Activated CD8-positive, alpha-beta T cell treated with anti-CD3 and anti-CD28 coated beads, Interleukin-2, amount 10 ng/mL, durations not matched to agents 7 days and 5 days (primary cell): ENCODE data around the gene MYL9. TPM values are rescaled to one million over a fixed set of nuclear protein-coding genes. Genes with fewer than 3 reads are reported as not detected.

Experiments used
- ATAC-seq: fragments of 150-1000 bp; cut with Tn5 transposase; one replicate; pipeline ENCODE4 v1.10.0; 2021; ENCODE audit warnings: moderate library complexity
- CTCF ChIA-PET: fragments of 350-600 bp; sonication (Branson Sonifier 250); formaldehyde crosslinking; loops from one replicate; lab custom pipeline; 2021; ENCODE audit warnings: antibody characterized with exemption; lab: Charles Lee
- POLR2A ChIA-PET: fragments of 350-600 bp; sonication (Branson Sonifier 250); formaldehyde crosslinking; loops from one replicate; lab custom pipeline; 2021; ENCODE audit warnings: antibody characterized with exemption; lab: Charles Lee
- DNase-seq: peaks from one replicate; pipeline ENCODE4 v3.0.0-alpha.2; 2020
- H3K27ac Mint-ChIP-seq: one replicate; pipeline ENCODE4 v1.8.0; 2021; ENCODE audit warnings: mild to moderate bottlenecking, mixed read lengths
- H3K27me3 Mint-ChIP-seq: one replicate; pipeline ENCODE4 v1.8.0; 2021; ENCODE audit warnings: low read depth, mixed read lengths
- H3K36me3 Mint-ChIP-seq: one replicate; pipeline ENCODE4 v1.8.0; 2021; ENCODE audit warnings: low read depth, mixed read lengths
- H3K4me1 Mint-ChIP-seq: one replicate; pipeline ENCODE4 v1.8.0; 2021; ENCODE audit warnings: low read depth, mixed read lengths
- H3K4me3 Mint-ChIP-seq: one replicate; pipeline ENCODE4 v1.8.0; 2021; ENCODE audit warnings: mild to moderate bottlenecking, mixed read lengths
- H3K9me3 Mint-ChIP-seq: one replicate; pipeline ENCODE4 v1.8.0; 2022; ENCODE audit warnings: mixed read lengths; ENCODE audit not compliant: insufficient read depth
- total RNA-seq, 2 experiments: library from RNA; stranded (reverse); gene quantifications; one replicate each; pipeline ENCODE4 v1.2.3, GENCODE V29; 2021

The MYL9 gene
- total RNA-seq, 2 experiments from 2014 or later, result 0.18 to 0.31 TPM

GRCh38 chr20:36543184-36544133 lies 2.1 kb downstream of the MYL9 start:
- Mint-ChIP-seq H3K27ac (no peak overlapping the region), H3K27me3 (no peaks in the 10 kb centered on the region), H3K9me3 (no peaks in the 10 kb centered on the region), H3K4me1 (peaks cover 4% of the 10 kb centered on the region), H3K4me3 (no peak overlapping the region), H3K36me3 (no peaks in the 10 kb centered on the region)
- CTCF ChIA-PET, result interaction anchor here (1.4 kb wide), 1 partner anchor 52 kb away, joined by 3 read pairs; no protein-coding TSS in a partner anchor
- POLR2A ChIA-PET, result no interaction called here
- DNase-seq (no peak), ATAC-seq (no peak)

GRCh38 chr20:36544134-36545018 lies 3.1 kb downstream of the MYL9 start:
- ChIA-PET CTCF (interaction anchor here (1.4 kb wide), 1 partner anchor 52 kb away, joined by 3 read pairs; no protein-coding TSS in a partner anchor), POLR2A (no interaction called here)

GRCh38 chr20:36546111-36546736 lies 4.9 kb downstream of the MYL9 start:
- no peak overlapping the region for H3K27ac Mint-ChIP-seq
- DNase-seq (no peak), ATAC-seq (no peak)
- no peaks in the 10 kb centered on the region for H3K27me3 Mint-ChIP-seq
- no peaks in the 10 kb centered on the region for H3K36me3 Mint-ChIP-seq
- ChIA-PET POLR2A (no interaction called here), CTCF (no interaction called here)
- no peak overlapping the region for H3K4me3 Mint-ChIP-seq
- H3K9me3 Mint-ChIP-seq, result no peaks in the 10 kb centered on the region
- H3K4me1 Mint-ChIP-seq, result peaks cover 4% of the 10 kb centered on the region

More at GRCh38 chr20:36544134-36545018, 3.1 kb downstream of the MYL9 start:
- ATAC-seq, result no peak
- Mint-ChIP-seq H3K27ac (no peak overlapping the region), H3K9me3 (no peaks in the 10 kb centered on the region), H3K4me1 (peaks cover 4% of the 10 kb centered on the region), H3K36me3 (no peaks in the 10 kb centered on the region), H3K27me3 (no peaks in the 10 kb centered on the region), H3K4me3 (no peak overlapping the region)
- DNase-seq, result no peak

- ATAC-seq, result no peak
- H3K9me3 Mint-ChIP-seq, result no peaks in the 10 kb centered on the region
- ChIA-PET POLR2A (interaction anchor here (0.7 kb wide), 1 partner anchor 47 kb away, joined by 3 read pairs; no protein-coding TSS in a partner anchor), CTCF (no interaction called here)
- no peaks in the 10 kb centered on the region for H3K36me3 Mint-ChIP-seq
- H3K4me3 Mint-ChIP-seq, result no peak overlapping the region
- peaks cover 4% of the 10 kb centered on the region for H3K4me1 Mint-ChIP-seq
- H3K27me3 Mint-ChIP-seq, result no peaks in the 10 kb centered on the region
- no peak for DNase-seq
- H3K27ac Mint-ChIP-seq, result no peak overlapping the region
Observed at GRCh38 chr20:36547186-36548005, 6.1 kb downstream of the MYL9 start.

- Mint-ChIP-seq H3K27me3 (no peaks in the 10 kb centered on the region), H3K27ac (no peak overlapping the region), H3K4me1 (peaks cover 4% of the 10 kb centered on the region), H3K9me3 (no peaks in the 10 kb centered on the region), H3K4me3 (no peak overlapping the region), H3K36me3 (no peaks in the 10 kb centered on the region)
- ChIA-PET POLR2A (interaction anchor here (0.7 kb wide), 1 partner anchor 46 kb away, joined by 3 read pairs; no protein-coding TSS in a partner anchor), CTCF (no interaction called here)
- DNase-seq (no peak), ATAC-seq (no peak)
Observed at GRCh38 chr20:36548006-36548315, 6.6 kb downstream of the MYL9 start.

GRCh38 chr20:36548704-36549627 lies 7.6 kb downstream of the MYL9 start:
- ChIA-PET CTCF (interaction anchor here (0.8 to 1.1 kb wide), 2 partner anchors 180 to 346 kb away, joined by 3 read pairs; no protein-coding TSS in a partner anchor), POLR2A (no interaction called here)
- Mint-ChIP-seq H3K4me3 (no peak overlapping the region), H3K36me3 (no peaks in the 10 kb centered on the region), H3K4me1 (peaks cover 4% of the 10 kb centered on the region), H3K9me3 (no peaks in the 10 kb centered on the region), H3K27me3 (no peaks in the 10 kb centered on the region), H3K27ac (no peak overlapping the region)
- DNase-seq (no peak), ATAC-seq (no peak)

- Mint-ChIP-seq H3K36me3 (no peaks in the 10 kb centered on the region), H3K4me3 (no peak overlapping the region), H3K27me3 (no peaks in the 10 kb centered on the region), H3K27ac (no peak overlapping the region), H3K4me1 (peaks cover 4% of the 10 kb centered on the region), H3K9me3 (no peaks in the 10 kb centered on the region)
- ATAC-seq (no peak), DNase-seq (no peak)
- CTCF ChIA-PET, result interaction anchor here (1.1 kb wide), 1 partner anchor 180 kb away, joined by 3 read pairs; no protein-coding TSS in a partner anchor
- POLR2A ChIA-PET, result no interaction called here
Observed at GRCh38 chr20:36549628-36549941, 8.3 kb downstream of the MYL9 start.

- no peaks in the 10 kb centered on the region for H3K27me3 Mint-ChIP-seq
- no peaks in the 10 kb centered on the region for H3K36me3 Mint-ChIP-seq
- H3K27ac Mint-ChIP-seq, result no peak overlapping the region
- peaks cover 4% of the 10 kb centered on the region for H3K4me1 Mint-ChIP-seq
- DNase-seq (no peak), ATAC-seq (no peak)
- ChIA-PET CTCF (interaction anchor here (1.1 kb wide), 1 partner anchor 179 kb away, joined by 3 read pairs; no protein-coding TSS in a partner anchor), POLR2A (no interaction called here)
- H3K9me3 Mint-ChIP-seq, result no peaks in the 10 kb centered on the region
- no peak overlapping the region for H3K4me3 Mint-ChIP-seq
Observed at GRCh38 chr20:36549942-36550789, 8.8 kb downstream of the MYL9 start.

GRCh38 chr20:36550790-36551299 lies 9.5 kb downstream of the MYL9 start:
- POLR2A ChIA-PET, result no interaction called here
- DNase-seq, result no peak
- no peaks in the 10 kb centered on the region for H3K9me3 Mint-ChIP-seq
- CTCF ChIA-PET, result interaction anchor here (1.0 kb wide), 1 partner anchor 258 kb away, joined by 3 read pairs; no protein-coding TSS in a partner anchor
- no peak for ATAC-seq
- peaks cover 4% of the 10 kb centered on the region for H3K4me1 Mint-ChIP-seq
- no peaks in the 10 kb centered on the region for H3K27me3 Mint-ChIP-seq
- H3K27ac Mint-ChIP-seq, result no peak overlapping the region
- H3K4me3 Mint-ChIP-seq, result no peak overlapping the region
- no peaks in the 10 kb centered on the region for H3K36me3 Mint-ChIP-seq
